OCI-LY3 (cell line): ENCODE measurements around the gene GUSB.

Experiments
- H2AFZ ChIP-seq: fragments of 200-600, 300-600 bp; shearing (Covaris generic); 2 replicates; pipeline ENCODE4 v1.6.0; 2014; ENCODE audit warnings: antibody characterized with exemption, low read depth, low read length
- H3K27ac ChIP-seq: fragments of 200-600, 300-600 bp; sonication (generic); 2 replicates; pipeline ENCODE4 v1.5.1; 2014; ENCODE audit warnings: mild to moderate bottlenecking, low read length, moderate library complexity, mixed read lengths
- H3K27me3 ChIP-seq: fragments of 200-600, 300-600 bp; sonication (generic); 2 replicates; pipeline ENCODE4 v1.6.1; 2014; ENCODE audit warnings: low read depth, low read length, mixed read lengths
- H3K36me3 ChIP-seq: fragments of 200-600, 300-600 bp; sonication (generic); replicated peaks from 2 replicates; pipeline ENCODE3; 2014; ENCODE audit warnings: low read depth, low read length, mixed read lengths
- H3K4me1 ChIP-seq: fragments of 300-600, 200-600 bp; sonication (generic); 2 replicates; pipeline ENCODE4 v1.6.1; 2014; ENCODE audit warnings: low read length, mixed read lengths
- H3K4me2 ChIP-seq: fragments of 200-600, 300-600 bp; sonication (generic); 2 replicates; pipeline ENCODE4 v1.6.1; 2014; ENCODE audit warnings: low read length, mixed read lengths
- H3K4me3 ChIP-seq: fragments of 300-600, 200-600 bp; sonication (generic); 2 replicates; pipeline ENCODE4 v1.5.1; 2014; ENCODE audit warnings: antibody characterized with exemption, mild to moderate bottlenecking, low read length, moderate library complexity
- H3K79me2 ChIP-seq: fragments of 300-600, 200-600 bp; shearing (Covaris generic); 2 replicates; pipeline ENCODE4 v1.6.1; 2014; ENCODE audit warnings: mild to moderate bottlenecking, low read length, mixed read lengths
- H3K9ac ChIP-seq: fragments of 300-600, 200-600 bp; shearing (Covaris generic); 2 replicates; pipeline ENCODE4 v1.6.0; 2014; ENCODE audit warnings: mild to moderate bottlenecking, low read length, moderate library complexity
- H3K9me3 ChIP-seq: fragments of 200-600, 300-600 bp; shearing (Covaris generic); 2 replicates; pipeline ENCODE4 v1.6.1; 2014; ENCODE audit warnings: low read length, mixed read lengths; ENCODE audit not compliant: insufficient read depth
- H4K20me1 ChIP-seq: fragments of 200-600, 300-600 bp; sonication (generic); 2 replicates; pipeline ENCODE4 v1.6.1; 2016; ENCODE audit warnings: low read length, mixed read lengths; ENCODE audit not compliant: insufficient read depth
- EZH2phosphoT487 ChIP-seq: fragments of 200-600 bp; shearing (Covaris generic); IDR thresholded peaks from 2 replicates; pipeline ENCODE4 v1.6.1; 2018; ENCODE audit warnings: antibody characterized with exemption, mixed run types, low read depth
- TF ChIP-seq, protein P1 (sequence below): fragments of 200-600, 300-600 bp; sonication (generic); IDR thresholded peaks from 2 replicates; pipeline ENCODE4 v1.5.1; 2014; ENCODE audit warnings: antibody characterized with exemption, low read length, low read depth

GUSB gene

DNA sequence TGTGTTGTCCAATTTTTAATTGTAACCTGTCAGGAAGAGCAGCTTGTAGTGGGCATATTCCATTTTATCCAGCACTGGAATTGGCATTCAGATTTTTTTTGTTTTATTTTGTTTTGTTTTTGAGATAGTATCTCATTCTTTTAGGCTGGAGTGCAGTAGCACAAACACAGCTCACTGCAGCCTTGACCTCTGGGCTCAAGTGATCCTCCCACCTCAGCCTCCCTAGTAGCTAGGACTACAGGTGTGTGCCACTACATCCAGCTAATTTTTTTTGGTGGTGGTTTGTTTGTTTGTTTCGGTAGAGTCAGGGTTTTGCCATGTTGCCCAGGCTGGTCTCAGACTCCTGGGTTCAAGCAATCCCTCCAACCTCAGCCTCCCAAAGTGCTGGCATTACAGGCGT is 44.7 kb downstream of the GUSB start:
- no peaks in the 10 kb centered on the region for H3K27me3 ChIP-seq
- TF ChIP-seq, protein P1, sequence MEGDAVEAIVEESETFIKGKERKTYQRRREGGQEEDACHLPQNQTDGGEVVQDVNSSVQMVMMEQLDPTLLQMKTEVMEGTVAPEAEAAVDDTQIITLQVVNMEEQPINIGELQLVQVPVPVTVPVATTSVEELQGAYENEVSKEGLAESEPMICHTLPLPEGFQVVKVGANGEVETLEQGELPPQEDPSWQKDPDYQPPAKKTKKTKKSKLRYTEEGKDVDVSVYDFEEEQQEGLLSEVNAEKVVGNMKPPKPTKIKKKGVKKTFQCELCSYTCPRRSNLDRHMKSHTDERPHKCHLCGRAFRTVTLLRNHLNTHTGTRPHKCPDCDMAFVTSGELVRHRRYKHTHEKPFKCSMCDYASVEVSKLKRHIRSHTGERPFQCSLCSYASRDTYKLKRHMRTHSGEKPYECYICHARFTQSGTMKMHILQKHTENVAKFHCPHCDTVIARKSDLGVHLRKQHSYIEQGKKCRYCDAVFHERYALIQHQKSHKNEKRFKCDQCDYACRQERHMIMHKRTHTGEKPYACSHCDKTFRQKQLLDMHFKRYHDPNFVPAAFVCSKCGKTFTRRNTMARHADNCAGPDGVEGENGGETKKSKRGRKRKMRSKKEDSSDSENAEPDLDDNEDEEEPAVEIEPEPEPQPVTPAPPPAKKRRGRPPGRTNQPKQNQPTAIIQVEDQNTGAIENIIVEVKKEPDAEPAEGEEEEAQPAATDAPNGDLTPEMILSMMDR = no peak
- no peak for TF ChIP-seq EZH2phosphoT487
- peaks cover 59% of the 10 kb centered on the region for H3K79me2 ChIP-seq
- peaks cover 11% of the 10 kb centered on the region for H3K36me3 ChIP-seq
- no peak overlapping the region for H3K4me3 ChIP-seq
- H3K4me2 ChIP-seq = no peak overlapping the region
- no peak overlapping the region for H3K27ac ChIP-seq
- H4K20me1 ChIP-seq = no peaks in the 10 kb centered on the region; the same call in none of the 2 replicates
- H2AFZ ChIP-seq = no peak overlapping the region
- H3K4me1 ChIP-seq = no peaks in the 10 kb centered on the region
- H3K9ac ChIP-seq = no peak overlapping the region
- no peaks in the 10 kb centered on the region for H3K9me3 ChIP-seq

DNA sequence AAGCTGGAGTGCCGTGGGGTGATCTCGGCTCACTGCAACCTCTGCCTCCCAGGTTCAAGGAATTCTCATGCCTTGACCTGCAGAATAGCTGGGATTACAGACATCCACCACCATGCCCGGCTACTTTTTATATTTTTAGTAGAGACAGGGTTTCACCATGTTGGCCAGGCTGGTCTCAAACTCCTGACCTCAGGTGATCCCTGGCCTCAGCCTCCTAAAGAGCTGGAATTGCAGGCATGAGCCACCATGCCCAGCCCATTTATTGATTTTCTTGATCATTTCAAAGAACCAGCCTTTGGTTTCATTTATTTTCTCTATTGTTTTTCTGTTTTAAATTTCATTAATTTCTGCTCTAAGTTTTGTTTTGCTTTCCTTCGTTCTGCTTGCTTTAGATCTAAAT is 50.3 kb downstream of the GUSB start:
- TF ChIP-seq, protein P1 = no peak
- no peak for TF ChIP-seq EZH2phosphoT487
- Histone ChIP-seq H3K27ac (no peak overlapping the region), H2AFZ (no peak overlapping the region), H3K36me3 (peaks cover under 1% of the 10 kb centered on the region), H4K20me1 (peaks cover 24% of the 10 kb centered on the region), H3K27me3 (no peaks in the 10 kb centered on the region), H3K9ac (no peak overlapping the region), H3K4me2 (no peak overlapping the region), H3K4me1 (no peaks in the 10 kb centered on the region), H3K4me3 (no peak overlapping the region), H3K79me2 (peaks cover 81% of the 10 kb centered on the region), H3K9me3 (no peaks in the 10 kb centered on the region)

DNA sequence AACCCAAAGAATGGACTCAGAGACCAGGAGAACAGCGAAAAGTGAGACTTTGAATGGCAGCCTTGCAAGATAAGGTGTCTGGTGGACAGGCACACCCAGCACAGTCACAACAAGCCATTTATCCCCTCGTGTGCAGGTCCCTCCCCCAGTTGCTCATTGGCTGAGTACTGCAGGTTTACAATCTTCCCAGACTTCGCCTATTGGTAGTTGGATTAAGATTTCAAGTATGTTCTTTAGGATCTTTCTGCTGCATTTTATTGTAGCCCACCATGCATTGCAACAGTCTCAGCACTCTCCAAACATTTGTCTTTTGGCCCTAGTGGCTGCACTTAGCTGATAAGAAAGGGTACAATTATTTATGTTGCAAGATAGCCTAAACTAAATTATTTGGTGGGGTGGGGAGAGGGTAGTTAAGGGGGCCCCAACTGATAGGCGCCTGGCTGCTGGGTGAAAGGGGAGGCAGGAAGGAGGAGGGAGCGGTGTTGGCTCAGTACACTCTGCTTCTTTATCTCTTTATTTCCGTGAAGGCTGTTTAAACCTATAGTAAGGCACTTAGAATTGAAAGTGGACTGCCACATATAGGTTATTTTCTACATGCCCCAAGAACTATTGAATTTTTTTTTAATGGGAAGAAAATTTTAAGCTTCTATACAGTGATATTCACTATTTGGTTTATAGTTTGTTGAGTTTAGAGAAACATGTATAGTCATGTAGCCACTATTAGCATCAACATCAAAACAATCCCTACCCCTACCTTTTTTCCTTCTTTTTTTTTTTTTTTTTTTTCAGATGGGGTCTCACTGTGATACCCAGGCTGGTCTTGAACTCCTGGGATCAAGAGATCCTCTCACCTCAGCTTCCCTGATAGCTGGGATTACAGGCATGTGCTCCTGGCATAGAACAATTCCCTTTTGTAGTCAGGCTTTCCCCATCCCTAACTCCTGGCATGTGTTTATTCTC is 54.2 kb downstream of the GUSB start:
- H3K4me1 ChIP-seq = no peaks in the 10 kb centered on the region
- H3K27ac ChIP-seq = no peak overlapping the region
- TF ChIP-seq, protein P1 = no peak
- TF ChIP-seq EZH2phosphoT487 = no peak
- no peak overlapping the region for H2AFZ ChIP-seq
- no peaks in the 10 kb centered on the region for H3K9me3 ChIP-seq
- H3K79me2 ChIP-seq = peaks cover 72% of the 10 kb centered on the region
- H3K4me2 ChIP-seq = no peak overlapping the region
- peaks cover 44% of the 10 kb centered on the region for H4K20me1 ChIP-seq
- no peak overlapping the region for H3K9ac ChIP-seq
- H3K27me3 ChIP-seq = no peaks in the 10 kb centered on the region
- H3K4me3 ChIP-seq = no peak overlapping the region
- no peaks in the 10 kb centered on the region for H3K36me3 ChIP-seq

DNA sequence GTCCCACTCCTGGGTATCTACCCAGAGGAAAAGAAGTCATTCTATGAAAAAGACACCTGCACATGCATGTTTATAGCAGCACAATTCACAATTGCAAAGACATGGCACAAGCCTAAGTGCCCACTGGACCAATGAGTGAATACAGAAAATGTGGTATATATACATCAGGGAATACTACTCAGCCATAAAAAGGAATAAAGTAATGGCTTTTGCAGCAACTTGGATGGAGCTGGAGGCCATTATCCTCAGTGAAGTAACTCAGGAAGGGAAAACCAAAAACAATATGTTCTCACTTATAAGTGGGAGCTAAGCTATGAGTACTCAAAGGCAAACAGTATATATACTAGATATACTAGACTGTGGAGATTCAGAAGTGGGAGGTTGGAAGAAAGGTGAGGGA is 55.4 kb downstream of the GUSB start:
- H3K27me3 ChIP-seq = no peaks in the 10 kb centered on the region
- no peak for TF ChIP-seq EZH2phosphoT487
- TF ChIP-seq, protein P1 = no peak
- H3K9ac ChIP-seq = no peak overlapping the region
- H3K9me3 ChIP-seq = no peaks in the 10 kb centered on the region
- H3K4me3 ChIP-seq = no peak overlapping the region
- no peak overlapping the region for H2AFZ ChIP-seq
- no peaks in the 10 kb centered on the region for H3K4me1 ChIP-seq
- no peak overlapping the region for H3K27ac ChIP-seq
- no peak overlapping the region for H3K4me2 ChIP-seq
- H4K20me1 ChIP-seq = peaks cover 44% of the 10 kb centered on the region
- peaks cover 67% of the 10 kb centered on the region for H3K79me2 ChIP-seq
- no peaks in the 10 kb centered on the region for H3K36me3 ChIP-seq
